Fibroblast of mammary gland (primary cell): Measurements from ENCODE around the gene LRRC14B.

Experiments used
- DNase-seq: peaks from one replicate; pipeline ENCODE4 v3.0.0-alpha.2; 2010; ENCODE audit warnings: low read depth
- H3K4me3 ChIP-seq: 2 replicates; pipeline ENCODE4 v1.5.1; 2011; ENCODE audit warnings: low read depth, mild to moderate bottlenecking, low read length, moderate library complexity; ENCODE audit not compliant: control insufficient read depth
- TF ChIP-seq, protein P1 (sequence below): conservative IDR thresholded peaks from 2 replicates; pipeline ENCODE4 v1.5.1; 2011; ENCODE audit warnings: low read depth, low read length, inconsistent platforms; ENCODE audit not compliant: control insufficient read depth, insufficient read depth

LRRC14B gene

DNA sequence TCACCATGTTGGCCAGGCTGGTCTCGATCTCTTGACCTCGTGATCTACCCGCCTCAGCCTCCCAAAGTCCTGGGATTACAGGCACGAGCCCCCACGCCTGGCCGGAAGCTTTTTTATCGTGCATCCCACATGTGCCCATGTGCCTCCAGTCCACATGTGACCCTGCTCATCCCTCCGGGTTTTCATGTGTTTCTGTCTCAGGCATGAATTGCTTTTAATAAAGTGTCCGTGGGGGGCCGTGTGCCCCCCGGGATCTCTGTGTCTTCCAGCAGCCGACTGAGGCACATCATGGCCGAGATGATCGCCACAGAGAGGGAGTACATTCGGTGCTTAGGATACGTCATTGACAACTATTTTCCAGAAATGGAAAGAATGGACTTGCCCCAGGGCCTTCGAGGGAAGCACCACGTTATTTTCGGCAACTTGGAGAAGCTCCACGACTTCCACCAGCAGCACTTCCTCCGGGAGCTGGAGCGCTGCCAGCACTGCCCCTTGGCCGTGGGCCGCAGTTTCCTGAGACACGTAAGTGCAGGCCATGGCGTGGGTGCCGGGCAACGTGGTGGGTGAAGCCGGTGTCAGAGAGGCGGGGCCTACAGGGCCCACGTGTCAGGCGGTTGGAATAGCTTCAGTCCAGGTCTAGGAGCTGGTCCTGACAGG is 22.1 kb upstream of the LRRC14B start:
- no peak overlapping the region for H3K4me3 ChIP-seq
- peak; percentile 91 for DNase-seq
- TF ChIP-seq, protein P1, sequence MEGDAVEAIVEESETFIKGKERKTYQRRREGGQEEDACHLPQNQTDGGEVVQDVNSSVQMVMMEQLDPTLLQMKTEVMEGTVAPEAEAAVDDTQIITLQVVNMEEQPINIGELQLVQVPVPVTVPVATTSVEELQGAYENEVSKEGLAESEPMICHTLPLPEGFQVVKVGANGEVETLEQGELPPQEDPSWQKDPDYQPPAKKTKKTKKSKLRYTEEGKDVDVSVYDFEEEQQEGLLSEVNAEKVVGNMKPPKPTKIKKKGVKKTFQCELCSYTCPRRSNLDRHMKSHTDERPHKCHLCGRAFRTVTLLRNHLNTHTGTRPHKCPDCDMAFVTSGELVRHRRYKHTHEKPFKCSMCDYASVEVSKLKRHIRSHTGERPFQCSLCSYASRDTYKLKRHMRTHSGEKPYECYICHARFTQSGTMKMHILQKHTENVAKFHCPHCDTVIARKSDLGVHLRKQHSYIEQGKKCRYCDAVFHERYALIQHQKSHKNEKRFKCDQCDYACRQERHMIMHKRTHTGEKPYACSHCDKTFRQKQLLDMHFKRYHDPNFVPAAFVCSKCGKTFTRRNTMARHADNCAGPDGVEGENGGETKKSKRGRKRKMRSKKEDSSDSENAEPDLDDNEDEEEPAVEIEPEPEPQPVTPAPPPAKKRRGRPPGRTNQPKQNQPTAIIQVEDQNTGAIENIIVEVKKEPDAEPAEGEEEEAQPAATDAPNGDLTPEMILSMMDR = no peak

DNA sequence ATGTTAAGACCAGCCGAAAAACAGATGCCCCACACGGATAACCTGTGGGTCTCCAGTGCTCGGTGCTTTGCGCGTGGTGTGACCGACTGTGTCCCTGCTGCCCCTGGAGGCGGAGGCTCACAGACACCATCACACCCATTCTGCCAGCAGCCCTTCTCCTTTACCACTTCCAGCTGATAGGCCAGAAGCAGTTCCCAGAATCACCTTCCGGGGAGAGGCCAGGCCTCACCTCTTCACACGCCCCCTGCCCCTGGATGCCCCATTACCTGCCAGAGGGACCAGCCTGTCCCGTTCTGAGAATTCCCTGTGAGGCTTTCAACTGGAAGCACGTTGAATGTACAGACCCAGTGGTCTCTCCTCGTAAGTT is 21.6 kb upstream of the LRRC14B start:
- TF ChIP-seq, protein P1 = no peak
- no peak for DNase-seq
- H3K4me3 ChIP-seq = no peak overlapping the region

DNA sequence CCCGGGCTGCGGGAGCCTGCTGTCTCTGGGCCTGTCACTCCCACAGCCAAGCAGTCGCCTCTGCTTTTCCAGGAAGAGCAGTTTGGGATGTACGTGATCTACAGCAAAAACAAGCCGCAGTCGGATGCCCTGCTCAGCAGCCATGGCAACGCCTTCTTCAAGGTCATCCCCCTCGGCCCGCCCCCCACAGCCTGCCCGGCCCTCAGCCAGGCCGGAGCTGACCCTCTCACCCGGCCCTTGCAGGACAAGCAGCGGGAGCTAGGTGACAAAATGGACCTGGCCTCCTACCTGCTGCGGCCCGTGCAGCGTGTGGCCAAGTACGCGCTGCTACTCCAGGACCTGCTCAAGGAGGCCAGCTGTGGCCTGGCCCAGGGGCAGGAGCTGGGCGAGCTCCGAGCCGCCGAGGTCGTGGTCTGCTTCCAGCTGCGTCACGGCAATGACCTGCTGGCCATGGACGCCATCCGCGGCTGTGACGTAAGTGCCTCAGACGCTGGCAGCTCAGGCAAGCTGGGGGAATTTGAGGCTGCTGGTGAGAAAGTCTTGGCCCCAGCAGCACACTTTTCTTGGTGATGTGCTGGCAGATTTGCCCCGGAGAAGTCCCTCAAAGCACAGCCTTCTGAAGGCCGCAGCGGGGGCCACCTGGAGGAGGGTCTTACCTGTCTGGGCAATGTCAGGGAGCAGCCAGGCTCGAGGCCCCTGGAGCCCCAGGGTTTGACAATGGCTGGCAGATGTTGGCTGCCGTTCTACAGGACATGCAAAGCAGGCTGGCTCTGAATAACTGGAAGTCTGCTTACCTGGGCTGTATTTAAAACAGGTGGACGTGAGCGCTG is 20.1 kb upstream of the LRRC14B start:
- DNase-seq = no peak
- H3K4me3 ChIP-seq = no peak overlapping the region
- TF ChIP-seq, protein P1 = no peak

DNA sequence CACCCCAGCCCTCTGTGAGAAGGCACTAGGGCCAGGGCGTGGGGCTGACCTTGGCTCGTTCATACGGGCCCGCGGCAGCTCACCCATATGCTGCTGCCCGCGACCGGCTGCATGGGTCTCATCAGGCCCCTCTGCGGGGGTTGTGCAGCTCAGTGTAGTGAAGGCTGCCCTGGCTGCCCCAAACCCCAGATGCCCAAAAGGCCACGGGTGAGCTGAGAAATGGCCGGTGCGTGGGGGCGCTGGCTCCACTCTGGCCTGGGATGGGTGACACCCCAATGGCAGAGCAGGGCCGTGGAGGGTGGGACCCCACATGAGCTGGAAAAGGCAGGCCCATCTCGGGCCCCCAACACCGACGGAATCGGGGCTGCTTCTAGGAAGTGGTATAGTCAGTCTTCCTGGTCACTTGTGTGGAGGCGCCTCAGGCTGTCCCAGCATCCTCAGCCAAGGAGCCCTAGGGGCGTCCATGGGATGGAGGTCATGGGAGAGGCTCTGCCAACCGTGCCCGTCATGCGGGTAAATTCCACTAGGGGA is 19.4 kb upstream of the LRRC14B start:
- H3K4me3 ChIP-seq = no peak overlapping the region
- TF ChIP-seq, protein P1 = no peak
- DNase-seq = no peak

DNA sequence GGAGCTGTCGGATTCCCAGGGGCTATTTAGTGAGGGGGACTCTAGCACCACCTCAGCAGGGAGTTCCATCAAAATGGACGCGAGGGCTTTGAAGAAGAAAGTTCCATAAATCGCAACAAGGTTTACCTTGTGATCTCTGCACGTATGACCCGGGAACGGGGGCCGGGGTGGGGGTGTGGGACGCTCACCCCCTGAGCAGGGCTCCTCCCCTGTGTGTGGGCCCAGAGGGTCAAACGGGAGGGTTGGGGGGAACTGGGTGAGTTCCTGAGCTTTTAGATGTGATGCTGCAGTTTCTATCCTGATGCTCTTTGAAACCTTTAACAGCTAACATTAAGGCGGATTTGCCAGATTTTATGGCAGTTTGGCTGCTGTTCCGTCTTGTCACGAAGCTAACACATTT is 18.9 kb upstream of the LRRC14B start:
- H3K4me3 ChIP-seq = no peak overlapping the region
- TF ChIP-seq, protein P1 = no peak
- no peak for DNase-seq

DNA sequence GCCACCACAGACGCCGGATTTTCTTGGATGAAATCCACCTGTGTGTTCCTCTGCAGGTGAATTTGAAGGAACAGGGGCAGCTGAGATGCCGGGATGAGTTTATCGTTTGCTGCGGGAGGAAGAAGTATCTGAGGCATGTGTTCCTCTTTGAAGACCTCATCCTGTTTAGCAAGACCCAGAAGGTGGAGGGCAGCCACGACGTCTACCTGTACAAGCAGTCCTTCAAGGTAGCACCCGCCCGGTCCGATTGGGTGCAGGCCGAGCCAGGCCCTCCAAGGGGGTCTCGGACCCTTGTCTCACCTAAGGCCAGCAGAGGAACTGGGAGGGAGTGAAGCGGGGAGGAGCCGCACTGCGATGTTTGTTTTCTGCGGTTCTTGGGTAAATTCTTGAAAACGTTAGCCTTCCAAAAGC is 18.4 kb upstream of the LRRC14B start:
- H3K4me3 ChIP-seq = no peak overlapping the region
- DNase-seq = no peak
- TF ChIP-seq, protein P1 = no peak
